BE2C (cell line): ENCODE measurements around the gene CACNG8.
A peak's percentile ranks its signal among the peaks of the same experiment; 100 is the strongest.
"Not testable (repeated sequence)": the region's sequence is repeated elsewhere in the genome, so short reads cannot be mapped to it uniquely, and the experiment has no call there.

ENCODE experiments used
- DNase-seq: peaks from one replicate; pipeline ENCODE4 v3.0.0-alpha.2; 2020
- H3K27me3 ChIP-seq: fragments of 250-450 bp; sonication (Bioruptor Pico); 2 replicates; pipeline ENCODE4 v1.5.1; 2020; ENCODE audit warnings: mild to moderate bottlenecking
- H3K36me3 ChIP-seq: fragments of 250-450 bp; sonication (Bioruptor Pico); 2 replicates; pipeline ENCODE4 v1.5.1; 2020; ENCODE audit warnings: mild to moderate bottlenecking
- H3K4me1 ChIP-seq: fragments of 250-450 bp; sonication (Bioruptor Pico); 2 replicates; pipeline ENCODE4 v1.5.1; 2020
- H3K4me3 ChIP-seq: 2 replicates; pipeline ENCODE4 v1.5.1; 2011; ENCODE audit warnings: low read depth, low read length
- H3K9me3 ChIP-seq: fragments of 250-450 bp; sonication (Bioruptor Pico); 2 replicates; pipeline ENCODE4 v1.5.1; 2020
- TF ChIP-seq, protein P1 (sequence below): IDR thresholded peaks from 2 replicates; pipeline ENCODE4 v1.5.1; 2012; ENCODE audit warnings: mild to moderate bottlenecking, low read depth, low read length

CACNG8 gene

DNA sequence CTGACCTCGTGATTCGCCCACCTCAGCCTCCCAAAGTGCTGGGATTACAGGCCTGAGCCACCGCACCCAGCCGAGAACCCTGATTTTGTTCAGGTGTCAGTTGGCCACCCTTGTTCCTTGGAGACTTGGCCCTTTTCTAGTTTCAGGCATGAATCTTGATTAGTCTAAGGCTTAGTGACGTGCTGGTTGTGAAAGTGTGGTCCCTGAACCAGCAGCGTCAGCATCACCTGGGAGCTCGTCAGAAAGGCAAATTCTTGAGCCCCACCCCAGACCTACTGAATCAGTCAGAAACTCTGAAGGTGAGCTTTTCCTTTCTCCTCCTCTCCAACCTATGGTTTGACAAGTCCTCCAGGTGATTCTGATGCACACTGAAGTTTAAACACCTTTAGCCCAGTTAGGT lies 63.9 kb downstream of the CACNG8 start:
- TF ChIP-seq, protein P1, sequence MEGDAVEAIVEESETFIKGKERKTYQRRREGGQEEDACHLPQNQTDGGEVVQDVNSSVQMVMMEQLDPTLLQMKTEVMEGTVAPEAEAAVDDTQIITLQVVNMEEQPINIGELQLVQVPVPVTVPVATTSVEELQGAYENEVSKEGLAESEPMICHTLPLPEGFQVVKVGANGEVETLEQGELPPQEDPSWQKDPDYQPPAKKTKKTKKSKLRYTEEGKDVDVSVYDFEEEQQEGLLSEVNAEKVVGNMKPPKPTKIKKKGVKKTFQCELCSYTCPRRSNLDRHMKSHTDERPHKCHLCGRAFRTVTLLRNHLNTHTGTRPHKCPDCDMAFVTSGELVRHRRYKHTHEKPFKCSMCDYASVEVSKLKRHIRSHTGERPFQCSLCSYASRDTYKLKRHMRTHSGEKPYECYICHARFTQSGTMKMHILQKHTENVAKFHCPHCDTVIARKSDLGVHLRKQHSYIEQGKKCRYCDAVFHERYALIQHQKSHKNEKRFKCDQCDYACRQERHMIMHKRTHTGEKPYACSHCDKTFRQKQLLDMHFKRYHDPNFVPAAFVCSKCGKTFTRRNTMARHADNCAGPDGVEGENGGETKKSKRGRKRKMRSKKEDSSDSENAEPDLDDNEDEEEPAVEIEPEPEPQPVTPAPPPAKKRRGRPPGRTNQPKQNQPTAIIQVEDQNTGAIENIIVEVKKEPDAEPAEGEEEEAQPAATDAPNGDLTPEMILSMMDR, result no peak
- H3K36me3 ChIP-seq, result no peaks in the 10 kb centered on the region
- no peaks in the 10 kb centered on the region for H3K9me3 ChIP-seq
- no peak for DNase-seq
- H3K27me3 ChIP-seq, result peaks cover 15% of the 10 kb centered on the region
- no peak overlapping the region for H3K4me3 ChIP-seq
- H3K4me1 ChIP-seq, result no peaks in the 10 kb centered on the region

DNA sequence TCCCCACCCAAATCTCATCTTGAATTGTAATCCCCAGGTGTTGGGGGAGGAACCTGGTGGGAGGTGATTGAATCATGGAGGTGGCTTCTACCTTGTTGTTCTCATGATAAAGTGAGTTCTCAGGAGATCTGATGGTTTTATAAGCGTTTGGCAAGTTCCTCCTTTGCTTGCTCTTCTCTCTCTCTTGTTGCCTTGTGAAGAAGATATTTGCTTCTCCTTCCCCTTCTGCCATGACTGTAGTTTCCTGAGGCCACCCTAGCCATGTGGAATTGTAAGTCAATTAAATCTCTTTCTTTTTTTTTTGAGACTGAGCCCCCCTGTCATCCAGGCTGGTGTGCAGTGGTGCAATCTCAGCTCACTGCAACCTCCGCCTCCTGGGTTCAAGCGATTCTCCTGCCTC lies 66.6 kb downstream of the CACNG8 start:
- TF ChIP-seq, protein P1, result no peak
- Histone ChIP-seq H3K9me3 (no peaks in the 10 kb centered on the region), H3K27me3 (peaks cover 15% of the 10 kb centered on the region), H3K4me3 (no peak overlapping the region), H3K36me3 (no peaks in the 10 kb centered on the region), H3K4me1 (no peaks in the 10 kb centered on the region)
- no peak for DNase-seq

DNA sequence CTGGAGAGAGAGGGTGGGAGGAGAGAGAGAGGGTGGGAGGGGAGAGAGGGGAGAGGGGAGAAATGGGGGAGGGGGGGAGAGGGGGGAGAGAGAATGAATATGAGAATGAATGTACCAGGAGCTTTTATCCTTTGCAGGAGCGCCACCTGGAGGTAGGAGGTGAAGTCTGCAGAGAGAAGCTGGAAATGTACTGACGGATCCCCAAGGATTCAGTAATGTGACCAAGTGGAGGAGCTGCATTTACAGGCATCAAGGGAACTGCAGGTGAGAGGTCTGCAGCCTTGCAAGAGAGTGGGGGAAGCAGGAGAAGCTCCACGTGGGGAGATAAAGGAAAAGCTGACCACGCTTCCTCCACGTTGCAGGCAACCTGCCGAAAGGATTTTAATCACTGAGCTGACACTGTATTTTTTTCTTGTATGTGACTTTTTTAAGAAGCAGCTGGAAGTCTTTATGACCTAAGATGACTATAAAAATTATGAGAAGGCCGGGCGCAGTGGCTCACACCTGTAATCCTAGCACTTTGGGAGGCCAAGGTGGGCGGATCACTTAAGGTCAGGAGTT lies 67.3 kb downstream of the CACNG8 start:
- Histone ChIP-seq H3K27me3 (peaks cover 15% of the 10 kb centered on the region), H3K4me1 (no peaks in the 10 kb centered on the region), H3K36me3 (no peaks in the 10 kb centered on the region), H3K4me3 (no peak overlapping the region), H3K9me3 (no peaks in the 10 kb centered on the region)
- TF ChIP-seq, protein P1, result peak; percentile 71
- DNase-seq, result peak; percentile 67

DNA sequence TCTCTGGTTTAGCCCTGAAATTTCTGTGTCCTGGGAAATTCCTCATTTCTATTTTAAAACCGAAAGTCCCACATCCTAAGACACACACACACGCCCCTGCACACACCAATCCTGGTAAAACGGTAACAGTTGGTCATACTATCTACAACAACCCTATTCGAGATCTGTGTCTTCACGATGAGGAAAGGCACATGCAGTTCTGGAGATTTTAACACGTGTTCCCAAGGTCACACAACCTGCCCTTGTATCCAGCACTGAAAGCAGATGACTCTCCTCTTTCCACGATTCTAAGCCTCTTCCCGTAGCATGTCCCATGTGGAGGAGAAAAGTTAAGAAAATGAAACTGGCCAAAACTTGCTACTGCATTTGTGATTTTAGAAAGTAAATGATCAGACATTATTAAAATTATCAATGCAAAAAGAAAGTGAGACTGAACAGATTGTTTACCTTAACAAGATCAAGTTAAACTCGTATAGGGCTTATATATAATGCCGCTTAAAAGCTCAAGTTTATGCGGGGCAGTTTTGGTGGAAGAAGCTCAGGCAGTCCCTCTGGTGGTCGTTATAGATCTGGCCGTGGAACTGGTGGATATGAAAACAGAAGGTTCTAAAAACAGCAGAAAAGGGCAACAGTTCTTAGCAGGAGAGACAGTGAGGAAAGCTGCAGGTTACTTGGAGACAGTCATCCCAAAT lies 68.3 kb downstream of the CACNG8 start:
- peaks cover 15% of the 10 kb centered on the region for H3K27me3 ChIP-seq
- no peaks in the 10 kb centered on the region for H3K4me1 ChIP-seq
- no peak overlapping the region for H3K4me3 ChIP-seq
- H3K36me3 ChIP-seq, result no peaks in the 10 kb centered on the region
- TF ChIP-seq, protein P1, result peak; percentile 59
- no peak for DNase-seq
- H3K9me3 ChIP-seq, result no peaks in the 10 kb centered on the region

DNA sequence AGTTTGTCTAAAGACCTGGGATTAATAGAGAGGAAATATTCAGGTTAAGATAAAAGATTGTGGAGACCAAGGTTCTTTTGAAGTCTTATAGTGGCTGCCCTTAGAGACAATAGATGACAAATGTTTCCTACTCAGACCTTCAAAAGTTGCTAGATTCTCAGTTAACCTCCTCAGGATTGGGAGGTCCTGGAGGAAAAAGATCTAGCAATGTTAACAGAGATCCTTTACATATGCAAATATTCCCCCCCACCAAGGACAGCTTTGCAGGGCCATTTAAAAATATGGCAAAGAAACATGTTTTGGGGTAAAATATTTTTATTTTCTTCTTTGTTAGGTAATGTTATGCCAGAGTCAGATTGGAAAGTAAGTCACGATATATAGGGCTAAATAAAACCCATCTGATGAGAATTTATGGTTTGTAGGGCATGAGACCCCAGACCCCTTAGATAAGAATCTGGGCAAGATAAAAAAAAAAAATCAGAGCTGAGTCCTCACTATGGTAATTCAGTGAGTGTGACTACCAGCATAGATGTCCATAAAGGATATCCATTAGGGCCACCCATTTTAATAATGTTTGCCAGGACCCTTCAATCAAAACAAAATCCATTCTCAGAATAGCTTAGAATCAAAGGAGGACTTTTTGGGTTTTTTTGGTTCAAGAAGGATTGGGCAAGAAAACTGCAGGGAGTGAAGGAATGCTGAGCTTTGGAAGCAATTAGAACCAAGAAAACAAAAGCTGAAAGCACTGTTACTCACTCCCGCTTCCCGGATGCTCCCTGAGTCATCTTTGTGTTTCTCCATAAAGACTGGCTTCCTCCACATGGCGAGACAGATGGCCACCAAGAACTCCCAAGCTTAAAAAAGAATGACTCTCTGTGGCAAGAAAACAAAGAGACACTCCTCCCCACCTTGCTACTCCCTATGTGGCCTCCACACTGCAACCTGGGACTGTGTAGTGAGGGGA lies 72.8 kb downstream of the CACNG8 start:
- TF ChIP-seq, protein P1, result no peak
- no peaks in the 10 kb centered on the region for H3K36me3 ChIP-seq
- H3K9me3 ChIP-seq, result no peaks in the 10 kb centered on the region
- H3K27me3 ChIP-seq, result peaks cover 5% of the 10 kb centered on the region
- H3K4me1 ChIP-seq, result no peaks in the 10 kb centered on the region
- DNase-seq, result no peak
- no peak overlapping the region for H3K4me3 ChIP-seq

DNA sequence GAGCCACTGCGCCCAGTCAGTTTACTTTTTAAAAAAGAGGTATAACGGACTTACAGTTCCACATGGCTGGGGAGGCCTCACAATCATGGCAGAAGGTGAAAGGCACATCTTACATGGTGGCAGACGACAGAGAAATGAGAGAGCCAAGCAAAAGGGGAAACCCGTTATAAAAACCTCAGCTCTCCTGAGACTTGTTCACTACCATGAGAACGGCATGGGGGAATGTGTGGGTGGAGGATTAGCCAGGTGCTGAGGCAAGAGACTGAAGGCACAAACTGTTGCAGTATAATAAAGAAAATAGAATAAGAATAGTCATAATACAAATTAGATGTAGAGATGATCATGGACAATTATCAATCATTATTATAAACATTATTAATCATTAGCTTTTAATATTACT lies 73.8 kb downstream of the CACNG8 start:
- not testable (repeated sequence) for H3K4me1 ChIP-seq, DNase-seq, H3K9me3 ChIP-seq, H3K4me3 ChIP-seq, H3K27me3 ChIP-seq, H3K36me3 ChIP-seq
